IPS-15b (cell line): ENCODE data around the gene CREG1.
A peak's percentile ranks its signal among the peaks of the same experiment; 100 is the strongest.
"Not testable (repeated sequence)": the region's sequence is repeated elsewhere in the genome, so short reads cannot be mapped to it uniquely, and the experiment has no call there.

Experiments used
- H3K27me3 ChIP-seq: one replicate; pipeline ENCODE4 v1.6.1; 2013; ENCODE audit warnings: low read length; ENCODE audit not compliant: control insufficient read depth, insufficient read depth
- H3K36me3 ChIP-seq: one replicate; pipeline ENCODE4 v1.6.1; 2013; ENCODE audit warnings: low read length; ENCODE audit not compliant: control insufficient read depth, insufficient read depth
- H3K4me1 ChIP-seq: one replicate; pipeline ENCODE4 v1.6.1; 2013; ENCODE audit warnings: mild to moderate bottlenecking, low read length; ENCODE audit not compliant: control insufficient read depth, insufficient read depth
- H3K4me3 ChIP-seq: one replicate; pipeline ENCODE4 v1.5.1; 2013; ENCODE audit warnings: low read depth, low read length
- H3K9ac ChIP-seq: one replicate; pipeline ENCODE4 v1.6.1; 2013; ENCODE audit warnings: low read depth, mild to moderate bottlenecking, low read length
- H3K9me3 ChIP-seq: one replicate; pipeline ENCODE4 v1.6.1; 2013; ENCODE audit warnings: mild to moderate bottlenecking, low read length; ENCODE audit not compliant: control insufficient read depth, insufficient read depth

The CREG1 gene

DNA sequence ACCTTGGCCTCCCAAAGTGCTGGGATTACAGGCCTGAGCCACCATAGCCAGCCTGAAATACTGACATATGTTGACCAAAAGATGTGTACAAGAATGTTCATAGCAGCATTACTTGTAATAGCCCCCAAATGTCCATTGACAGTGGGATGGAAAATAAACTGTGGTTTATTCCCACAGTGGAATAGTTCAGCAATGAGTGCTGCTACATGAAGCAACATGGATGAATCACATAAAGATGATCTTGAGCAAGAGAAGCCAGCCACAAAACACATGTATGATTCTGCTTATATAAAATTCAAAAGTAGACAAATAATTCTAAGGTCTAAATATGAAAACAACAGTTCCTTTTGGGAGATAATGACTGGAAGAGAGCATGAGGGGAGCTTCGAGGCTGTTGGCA, 9.1 kb upstream of the CREG1 start:
- no peaks in the 10 kb centered on the region for H3K36me3 ChIP-seq
- no peaks in the 10 kb centered on the region for H3K9me3 ChIP-seq
- H3K9ac ChIP-seq, result no peak overlapping the region
- peaks cover 2% of the 10 kb centered on the region for H3K27me3 ChIP-seq
- no peak overlapping the region for H3K4me3 ChIP-seq
- H3K4me1 ChIP-seq, result no peaks in the 10 kb centered on the region

DNA sequence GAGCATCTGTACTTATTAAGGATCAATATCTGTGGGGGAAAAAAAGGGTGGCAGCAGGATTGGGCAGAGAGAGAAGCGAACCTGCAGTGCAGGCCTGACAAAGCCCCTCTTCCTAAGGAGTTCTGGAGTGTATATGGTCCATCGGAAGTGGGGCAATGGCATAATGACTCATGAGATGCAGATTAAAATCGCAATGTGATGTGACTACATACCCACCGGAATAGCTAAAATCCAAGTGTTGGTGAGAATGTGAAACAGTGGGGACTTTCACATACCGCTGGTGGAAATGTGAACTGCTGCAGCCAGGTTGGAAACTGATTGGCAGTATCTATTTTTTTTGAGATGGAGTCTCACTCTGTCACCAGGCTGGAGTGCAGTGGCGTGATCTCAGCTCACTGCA, 8.2 kb upstream of the CREG1 start:
- Histone ChIP-seq H3K9ac (no peak overlapping the region), H3K9me3 (no peaks in the 10 kb centered on the region), H3K4me3 (no peak overlapping the region), H3K4me1 (no peaks in the 10 kb centered on the region), H3K36me3 (no peaks in the 10 kb centered on the region), H3K27me3 (peaks cover 2% of the 10 kb centered on the region)

GRCh38 chr1:167555971-167556714, 2.6 kb upstream of the CREG1 start:
- H3K36me3 ChIP-seq, result no peaks in the 10 kb centered on the region
- peaks cover 5% of the 10 kb centered on the region for H3K27me3 ChIP-seq
- H3K4me1 ChIP-seq, result no peaks in the 10 kb centered on the region
- no peak overlapping the region for H3K9ac ChIP-seq
- no peak overlapping the region for H3K4me3 ChIP-seq
- H3K9me3 ChIP-seq, result no peaks in the 10 kb centered on the region

- not testable (repeated sequence) for H3K4me3 ChIP-seq, H3K36me3 ChIP-seq, H3K9me3 ChIP-seq, H3K9ac ChIP-seq, H3K4me1 ChIP-seq, H3K27me3 ChIP-seq
These were observed 1.5 kb upstream of the CREG1 start for GRCh38 chr1:167555072-167555471.

GRCh38 chr1:167554028-167554779, 642 bp upstream of the CREG1 start:
- no peaks in the 10 kb centered on the region for H3K4me1 ChIP-seq
- H3K36me3 ChIP-seq, result no peaks in the 10 kb centered on the region
- peak overlapping the region; percentile 80 for H3K4me3 ChIP-seq
- peaks cover 5% of the 10 kb centered on the region for H3K27me3 ChIP-seq
- H3K9me3 ChIP-seq, result no peaks in the 10 kb centered on the region
- no peak overlapping the region for H3K9ac ChIP-seq

DNA sequence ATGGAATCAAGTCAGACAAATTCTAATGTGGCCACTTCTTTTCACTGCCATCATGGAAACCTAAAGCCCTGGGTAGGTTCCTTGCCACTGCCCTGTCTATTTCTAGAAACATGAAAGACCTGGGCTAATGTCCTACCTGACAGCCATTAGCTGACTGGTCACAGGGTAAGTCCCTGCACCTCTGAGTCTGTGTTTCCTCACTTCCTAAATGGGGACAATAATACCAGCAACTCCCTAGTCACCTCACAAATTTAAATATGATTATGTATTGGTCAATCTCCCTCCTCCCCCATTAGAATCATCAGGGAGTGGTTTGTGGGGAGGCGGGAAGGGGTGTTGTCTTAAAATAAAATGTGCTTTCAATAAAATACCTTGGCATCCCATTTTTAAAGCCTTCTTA, 2.2 kb downstream of the CREG1 start:
- Histone ChIP-seq H3K9ac (no peak overlapping the region), H3K4me1 (no peaks in the 10 kb centered on the region), H3K27me3 (peaks cover 5% of the 10 kb centered on the region), H3K4me3 (no peak overlapping the region), H3K36me3 (no peaks in the 10 kb centered on the region), H3K9me3 (no peaks in the 10 kb centered on the region)

DNA sequence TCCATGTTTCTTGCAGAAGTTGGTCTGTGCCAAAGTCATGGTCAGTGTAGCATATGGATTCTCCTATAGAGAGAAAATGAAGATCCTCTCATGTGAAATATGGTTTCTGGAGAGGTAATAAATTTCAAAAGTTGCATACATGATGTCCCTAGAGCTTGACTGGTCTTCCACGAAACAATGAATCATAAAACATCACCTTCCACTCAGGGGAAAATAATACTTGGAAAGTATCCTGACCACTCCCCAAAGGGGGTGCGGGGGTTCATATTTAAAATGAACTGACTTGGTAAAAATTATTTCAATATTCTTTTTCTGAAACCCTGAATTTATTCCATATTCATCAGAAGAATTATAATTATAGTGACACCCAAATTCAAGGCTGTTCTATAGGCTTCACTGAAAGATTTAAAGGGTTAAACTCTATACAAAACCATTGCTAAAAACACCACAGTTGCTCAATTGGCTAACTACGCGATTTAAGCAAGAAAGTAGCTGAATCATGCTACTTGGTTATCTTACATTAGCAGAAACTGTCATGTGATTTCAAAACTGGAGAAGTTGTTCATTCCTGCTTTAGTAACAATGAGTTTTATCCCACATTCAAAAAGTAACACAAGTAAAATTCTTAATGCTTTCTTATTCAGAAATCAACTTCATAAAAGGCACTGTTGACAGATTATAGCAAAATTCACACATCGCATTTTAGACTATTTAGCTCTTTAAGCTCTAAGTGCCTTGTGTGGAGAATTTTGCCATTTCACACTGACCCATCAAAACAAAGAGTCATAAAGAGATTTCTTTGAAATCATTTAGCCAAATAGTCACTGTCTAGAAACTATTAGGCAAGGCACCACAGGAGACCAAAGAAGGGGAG, 5.3 kb downstream of the CREG1 start:
- no peak overlapping the region for H3K9ac ChIP-seq
- no peak overlapping the region for H3K4me3 ChIP-seq
- no peaks in the 10 kb centered on the region for H3K4me1 ChIP-seq
- H3K9me3 ChIP-seq, result no peaks in the 10 kb centered on the region
- H3K27me3 ChIP-seq, result peaks cover 5% of the 10 kb centered on the region
- no peaks in the 10 kb centered on the region for H3K36me3 ChIP-seq

- H3K4me3 ChIP-seq, result no peak overlapping the region
- H3K9ac ChIP-seq, result no peak overlapping the region
- H3K4me1 ChIP-seq, result no peaks in the 10 kb centered on the region
- H3K9me3 ChIP-seq, result no peaks in the 10 kb centered on the region
- no peaks in the 10 kb centered on the region for H3K27me3 ChIP-seq
- H3K36me3 ChIP-seq, result no peaks in the 10 kb centered on the region
These were observed 6.6 kb downstream of the CREG1 start for GRCh38 chr1:167546935-167547334.

GRCh38 chr1:167545349-167545748, 8.2 kb downstream of the CREG1 start:
- H3K4me1 ChIP-seq, result no peaks in the 10 kb centered on the region
- H3K27me3 ChIP-seq, result no peaks in the 10 kb centered on the region
- H3K9me3 ChIP-seq, result no peaks in the 10 kb centered on the region
- no peak overlapping the region for H3K4me3 ChIP-seq
- no peaks in the 10 kb centered on the region for H3K36me3 ChIP-seq
- H3K9ac ChIP-seq, result no peak overlapping the region

GRCh38 chr1:167544447-167545093, 9.0 kb downstream of the CREG1 start:
- H3K4me1 ChIP-seq, result no peaks in the 10 kb centered on the region
- no peaks in the 10 kb centered on the region for H3K9me3 ChIP-seq
- no peak overlapping the region for H3K4me3 ChIP-seq
- no peak overlapping the region for H3K9ac ChIP-seq
- H3K36me3 ChIP-seq, result no peaks in the 10 kb centered on the region
- H3K27me3 ChIP-seq, result no peaks in the 10 kb centered on the region

GRCh38 chr1:167543199-167543990, 10.2 kb downstream of the CREG1 start:
- no peaks in the 10 kb centered on the region for H3K27me3 ChIP-seq
- H3K9me3 ChIP-seq, result no peaks in the 10 kb centered on the region
- no peak overlapping the region for H3K9ac ChIP-seq
- H3K36me3 ChIP-seq, result no peaks in the 10 kb centered on the region
- no peaks in the 10 kb centered on the region for H3K4me1 ChIP-seq
- no peak overlapping the region for H3K4me3 ChIP-seq
